DOHH2 (cell line): ENCODE measurements around the gene COL3A1.

Source experiments
- EZH2phosphoT487 ChIP-seq: fragments of 200-600 bp; sonication (generic); IDR thresholded peaks from 2 replicates; pipeline ENCODE4 v1.6.1; 2017; ENCODE audit warnings: borderline replicate concordance, mild to moderate bottlenecking, antibody characterized with exemption, low read length, moderate library complexity, mixed read lengths
- TF ChIP-seq, protein P1 (sequence below): fragments of 200-600 bp; sonication (generic); IDR thresholded peaks from one replicate; pipeline ENCODE4 v1.5.1; 2014; ENCODE audit warnings: antibody characterized with exemption, mild to moderate bottlenecking, low read depth, low read length; ENCODE audit not compliant: poor library complexity, severe bottlenecking

DNA sequence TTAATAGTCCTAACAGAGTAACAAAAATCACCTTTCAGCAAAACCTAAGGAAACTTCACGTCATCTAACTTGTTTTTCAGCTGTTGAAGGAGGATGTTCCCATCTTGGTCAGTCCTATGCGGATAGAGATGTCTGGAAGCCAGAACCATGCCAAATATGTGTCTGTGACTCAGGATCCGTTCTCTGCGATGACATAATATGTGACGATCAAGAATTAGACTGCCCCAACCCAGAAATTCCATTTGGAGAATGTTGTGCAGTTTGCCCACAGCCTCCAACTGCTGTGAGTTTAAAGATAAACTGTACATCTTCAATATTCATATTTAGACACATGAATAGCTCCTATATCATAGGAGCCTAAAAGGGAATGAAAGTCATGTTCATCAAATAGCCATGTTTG is 10.5 kb downstream of the COL3A1 start:
- TF ChIP-seq, protein P1, sequence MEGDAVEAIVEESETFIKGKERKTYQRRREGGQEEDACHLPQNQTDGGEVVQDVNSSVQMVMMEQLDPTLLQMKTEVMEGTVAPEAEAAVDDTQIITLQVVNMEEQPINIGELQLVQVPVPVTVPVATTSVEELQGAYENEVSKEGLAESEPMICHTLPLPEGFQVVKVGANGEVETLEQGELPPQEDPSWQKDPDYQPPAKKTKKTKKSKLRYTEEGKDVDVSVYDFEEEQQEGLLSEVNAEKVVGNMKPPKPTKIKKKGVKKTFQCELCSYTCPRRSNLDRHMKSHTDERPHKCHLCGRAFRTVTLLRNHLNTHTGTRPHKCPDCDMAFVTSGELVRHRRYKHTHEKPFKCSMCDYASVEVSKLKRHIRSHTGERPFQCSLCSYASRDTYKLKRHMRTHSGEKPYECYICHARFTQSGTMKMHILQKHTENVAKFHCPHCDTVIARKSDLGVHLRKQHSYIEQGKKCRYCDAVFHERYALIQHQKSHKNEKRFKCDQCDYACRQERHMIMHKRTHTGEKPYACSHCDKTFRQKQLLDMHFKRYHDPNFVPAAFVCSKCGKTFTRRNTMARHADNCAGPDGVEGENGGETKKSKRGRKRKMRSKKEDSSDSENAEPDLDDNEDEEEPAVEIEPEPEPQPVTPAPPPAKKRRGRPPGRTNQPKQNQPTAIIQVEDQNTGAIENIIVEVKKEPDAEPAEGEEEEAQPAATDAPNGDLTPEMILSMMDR, result no peak
- no peak for TF ChIP-seq EZH2phosphoT487
